ENCODE measurements around the gene KCNQ1OT1.

Gene KCNQ1OT1

GRCh38 chr11:2738551-2739431 lies 39.0 kb upstream of the KCNQ1OT1 start:
- Histone ChIP-seq H3K27ac (no peak overlapping the region), H3K4me3 (no peak overlapping the region)

GRCh38 chr11:2737866-2738265 lies 38.1 kb upstream of the KCNQ1OT1 start:
- H3K27ac ChIP-seq, result no peak overlapping the region
- H3K4me3 ChIP-seq, result no peak overlapping the region

GRCh38 chr11:2737226-2737590 lies 37.4 kb upstream of the KCNQ1OT1 start:
- Histone ChIP-seq H3K4me3 (no peak overlapping the region), H3K27ac (no peak overlapping the region)

GRCh38 chr11:2736577-2737225 lies 36.9 kb upstream of the KCNQ1OT1 start:
- H3K27ac ChIP-seq, result no peak overlapping the region
- no peak overlapping the region for H3K4me3 ChIP-seq

- no peak overlapping the region for H3K27ac ChIP-seq
- no peak overlapping the region for H3K4me3 ChIP-seq
Measured at GRCh38 chr11:2735053-2735589, 35.3 kb upstream of the KCNQ1OT1 start.

- no peak overlapping the region for H3K4me3 ChIP-seq
Measured at GRCh38 chr11:2734181-2735052, 34.6 kb upstream of the KCNQ1OT1 start.

GRCh38 chr11:2732940-2733628 lies 33.3 kb upstream of the KCNQ1OT1 start:
- H3K27ac ChIP-seq, result peak overlapping the region in 1 of 21 experiments; percentile 41
- H3K4me3 ChIP-seq, result no peak overlapping the region

More at GRCh38 chr11:2734181-2735052, 34.6 kb upstream of the KCNQ1OT1 start:
- peak overlapping the region in 1 of 21 experiments; percentile 34 for H3K27ac ChIP-seq

- H3K27ac ChIP-seq, result peak overlapping the region in 1 of 21 experiments; percentile 41
- no peak overlapping the region for H3K4me3 ChIP-seq
Measured at GRCh38 chr11:2732261-2732939, 32.6 kb upstream of the KCNQ1OT1 start.

- Histone ChIP-seq H3K27ac (no peak overlapping the region), H3K4me3 (no peak overlapping the region)
Measured at GRCh38 chr11:2731130-2732125, 31.6 kb upstream of the KCNQ1OT1 start.

- no peak overlapping the region for H3K4me3 ChIP-seq
- H3K27ac ChIP-seq, result no peak overlapping the region
Measured at GRCh38 chr11:2730272-2731129, 30.7 kb upstream of the KCNQ1OT1 start.

GRCh38 chr11:2729841-2730240 lies 30.0 kb upstream of the KCNQ1OT1 start:
- H3K27ac ChIP-seq, result no peak overlapping the region
- no peak overlapping the region for H3K4me3 ChIP-seq

GRCh38 chr11:2728663-2729332 lies 29.0 kb upstream of the KCNQ1OT1 start:
- H3K27ac ChIP-seq, result no peak overlapping the region

GRCh38 chr11:2728128-2728662 lies 28.4 kb upstream of the KCNQ1OT1 start:
- no peak overlapping the region for H3K4me3 ChIP-seq
- no peak overlapping the region for H3K27ac ChIP-seq

More at GRCh38 chr11:2728663-2729332, 29.0 kb upstream of the KCNQ1OT1 start:
- H3K4me3 ChIP-seq, result no peak overlapping the region

- Histone ChIP-seq H3K27ac (no peak overlapping the region), H3K4me3 (no peak overlapping the region)
Measured at GRCh38 chr11:2726964-2727363, 27.2 kb upstream of the KCNQ1OT1 start.

- Histone ChIP-seq H3K4me3 (no peak overlapping the region), H3K27ac (no peak overlapping the region)
Measured at GRCh38 chr11:2725368-2726300, 25.8 kb upstream of the KCNQ1OT1 start.
